Measurements from ENCODE around the gene TBCD.

Gene TBCD

DNA sequence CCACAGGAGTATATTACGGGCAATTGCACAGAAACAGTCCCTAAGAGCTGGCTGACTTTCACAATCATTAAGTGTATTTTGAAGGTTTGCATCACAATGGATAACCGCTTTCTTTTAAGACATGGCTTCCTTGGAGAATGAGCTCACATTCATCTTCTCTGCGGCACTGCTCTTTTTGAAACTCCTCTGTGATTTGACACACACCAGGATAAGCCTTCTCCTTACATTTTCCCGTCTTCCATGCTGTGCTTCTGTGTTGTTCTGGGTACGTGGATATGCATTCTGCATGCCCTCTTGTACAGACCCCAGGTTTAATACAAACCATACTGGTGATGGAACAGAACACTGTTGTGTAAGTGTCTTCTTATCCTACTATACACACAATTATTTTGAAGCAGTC, 238.0 kb downstream of the TBCD start:
- in situ Hi-C loops (cut with HindIII; ENCODE audit: low sequenced_read_pairs), result no loop called here
- TF ChIP-seq, protein P1, sequence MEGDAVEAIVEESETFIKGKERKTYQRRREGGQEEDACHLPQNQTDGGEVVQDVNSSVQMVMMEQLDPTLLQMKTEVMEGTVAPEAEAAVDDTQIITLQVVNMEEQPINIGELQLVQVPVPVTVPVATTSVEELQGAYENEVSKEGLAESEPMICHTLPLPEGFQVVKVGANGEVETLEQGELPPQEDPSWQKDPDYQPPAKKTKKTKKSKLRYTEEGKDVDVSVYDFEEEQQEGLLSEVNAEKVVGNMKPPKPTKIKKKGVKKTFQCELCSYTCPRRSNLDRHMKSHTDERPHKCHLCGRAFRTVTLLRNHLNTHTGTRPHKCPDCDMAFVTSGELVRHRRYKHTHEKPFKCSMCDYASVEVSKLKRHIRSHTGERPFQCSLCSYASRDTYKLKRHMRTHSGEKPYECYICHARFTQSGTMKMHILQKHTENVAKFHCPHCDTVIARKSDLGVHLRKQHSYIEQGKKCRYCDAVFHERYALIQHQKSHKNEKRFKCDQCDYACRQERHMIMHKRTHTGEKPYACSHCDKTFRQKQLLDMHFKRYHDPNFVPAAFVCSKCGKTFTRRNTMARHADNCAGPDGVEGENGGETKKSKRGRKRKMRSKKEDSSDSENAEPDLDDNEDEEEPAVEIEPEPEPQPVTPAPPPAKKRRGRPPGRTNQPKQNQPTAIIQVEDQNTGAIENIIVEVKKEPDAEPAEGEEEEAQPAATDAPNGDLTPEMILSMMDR (IDR thresholded peaks at IDR 0.05; ENCODE audit: low read depth, low read length, missing control alignments), result no peak
- DNase-seq (ENCODE audit: low read depth), result no peak
- no peak overlapping the region for H3K4me3 ChIP-seq (ENCODE audit: low read depth, low read length)

DNA sequence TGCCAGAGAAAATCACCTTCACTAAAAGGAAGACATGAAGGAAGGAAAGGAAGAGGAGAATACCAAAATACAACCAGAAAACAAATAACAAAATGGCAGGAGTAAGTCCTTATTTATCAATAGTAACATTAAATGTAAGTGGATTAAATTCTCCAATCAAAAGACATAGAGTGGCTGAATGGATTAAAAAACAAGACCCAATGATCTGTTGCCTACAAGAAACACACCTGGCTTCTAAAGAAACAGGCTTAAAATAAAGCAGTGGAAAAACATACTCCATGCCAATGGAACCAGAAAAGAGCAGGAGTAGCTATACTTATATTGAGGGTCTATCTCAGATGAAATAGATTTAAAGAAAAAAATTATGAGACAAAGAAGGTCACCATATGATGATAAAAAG, 241.1 kb downstream of the TBCD start:
- TF ChIP-seq, protein P1 (IDR thresholded peaks at IDR 0.05; ENCODE audit: low read depth, low read length, missing control alignments), result no peak
- H3K4me3 ChIP-seq (ENCODE audit: low read depth, low read length), result no peak overlapping the region
- DNase-seq (ENCODE audit: low read depth), result no peak
- in situ Hi-C loops (cut with HindIII; ENCODE audit: low sequenced_read_pairs), result no loop called here

Data from astrocyte of the cerebellum (primary cell).